Placental pericyte (primary cell): ENCODE results near the gene KRTAP22-2. TPM values are rescaled to one million over a fixed set of nuclear protein-coding genes. Genes with fewer than 3 reads are reported as not detected.

Source experiments
- small RNA-seq: library from RNA; depleted of rRNA; stranded (forward); fragments of <200 nt; gene quantifications from one replicate; pipeline ENCODE3, GENCODE V24; 2012; ENCODE audit warnings: low replicate concordance
- total RNA-seq: library from RNA; depleted of rRNA; stranded (reverse); fragments of >200 nt; gene quantifications from 2 replicates; pipeline ENCODE4 v1.2.3, GENCODE V29; 2012

The KRTAP22-2 gene
- not detected in 2 replicates for total RNA-seq

GRCh38 chr21:30590297-30590696, at the start of gene KRTAP22-2:
Gene KRTAP22-2, minus strand, starts transcription at chr21:30590397.

GRCh38 chr21:30634906-30635305, 44.7 kb upstream of the KRTAP22-2 start, which contains the start of gene KRTAP20-2:
Gene KRTAP20-2, plus strand, starts transcription at chr21:30635206. Its CDS starts 58 bp downstream, at chr21:30635264.

GRCh38 chr21:30620522-30620921, 30.3 kb upstream of the KRTAP22-2 start, which contains the start of gene KRTAP20-4:
Gene KRTAP20-4, plus strand, starts transcription at chr21:30620627.

GRCh38 chr21:30616125-30616524, 25.9 kb upstream of the KRTAP22-2 start, which contains the start of gene KRTAP20-1:
Gene KRTAP20-1, plus strand, starts transcription at chr21:30616425. Its CDS starts 30 bp downstream, at chr21:30616455.

GRCh38 chr21:30613836-30614235, 23.6 kb upstream of the KRTAP22-2 start, which contains the start of gene KRTAP6-1:
Gene KRTAP6-1, minus strand, starts transcription at chr21:30613930. Its CDS starts 26 bp downstream, at chr21:30613904.

GRCh38 chr21:30600787-30601186, 10.6 kb upstream of the KRTAP22-2 start, which contains the start of gene KRTAP22-1:
Gene KRTAP22-1, plus strand, starts transcription at chr21:30601087.

GRCh38 chr21:30598802-30599201, 8.6 kb upstream of the KRTAP22-2 start, which contains the start of gene KRTAP6-2:
Gene KRTAP6-2, minus strand, starts transcription at chr21:30598902. Its CDS starts 28 bp downstream, at chr21:30598874.

GRCh38 chr21:30592140-30592539, 1.9 kb upstream of the KRTAP22-2 start, which contains the start of gene KRTAP6-3:
Gene KRTAP6-3, plus strand, starts transcription at chr21:30592440. Its CDS starts 6 bp downstream, at chr21:30592446.

GRCh38 chr21:30561264-30561895, 28.8 kb downstream of the KRTAP22-2 start, which contains the start of gene KRTAP19-7:
Gene KRTAP19-7, minus strand, starts transcription at chr21:30561314. Its CDS starts 25 bp downstream, at chr21:30561289.

GRCh38 chr21:30541764-30542163, 48.4 kb downstream of the KRTAP22-2 start, which contains the start of gene KRTAP19-6:
Gene KRTAP19-6, minus strand, starts transcription at chr21:30541864. Its CDS starts 31 bp downstream, at chr21:30541833.

Small RNAs within 50 kb of the gene (small RNA-seq; reads per million reads assigned to genes)
- not detected for gene KRTAP20-1
- not detected for gene KRTAP20-4
- gene KRTAP22-1 = not detected
- gene KRTAP22-2 = not detected

Other genes with a start within 250 kb of the KRTAP22-2 start
- not detected in 2 replicates for gene KRTAP23-1, start 241.8 kb downstream of the KRTAP22-2 start, total RNA-seq
- not detected in 2 replicates for gene KRTAP13-2, start 218.1 kb downstream of the KRTAP22-2 start, total RNA-seq
- gene KRTAP13-1, start 194.4 kb downstream of the KRTAP22-2 start, total RNA-seq = not detected in 2 replicates
- not detected in 2 replicates for gene KRTAP13-3, start 164.5 kb downstream of the KRTAP22-2 start, total RNA-seq
- gene KRTAP13-4, start 160.2 kb downstream of the KRTAP22-2 start, total RNA-seq = not detected in 2 replicates
- not detected in 2 replicates for gene KRTAP15-1, start 150.1 kb downstream of the KRTAP22-2 start, total RNA-seq
- not detected in 2 replicates for gene KRTAP19-1, start 110.0 kb downstream of the KRTAP22-2 start, total RNA-seq
- not detected in 2 replicates for gene KRTAP19-2, start 103.0 kb downstream of the KRTAP22-2 start, total RNA-seq
- not detected in 2 replicates for gene KRTAP19-3, start 98.4 kb downstream of the KRTAP22-2 start, total RNA-seq
- not detected in 2 replicates for gene KRTAP19-4, start 93.2 kb downstream of the KRTAP22-2 start, total RNA-seq
- not detected in 2 replicates for gene KRTAP19-5, start 88.3 kb downstream of the KRTAP22-2 start, total RNA-seq
- not detected in 2 replicates for gene KRTAP19-6, start 48.5 kb downstream of the KRTAP22-2 start, total RNA-seq
- gene KRTAP19-7, start 29.1 kb downstream of the KRTAP22-2 start, total RNA-seq = not detected in 2 replicates
- gene KRTAP6-3, start 2.0 kb upstream of the KRTAP22-2 start, total RNA-seq = not detected in 2 replicates
- not detected in 2 replicates for gene KRTAP6-2, start 8.5 kb upstream of the KRTAP22-2 start, total RNA-seq
- not detected in 2 replicates for gene KRTAP22-1, start 10.7 kb upstream of the KRTAP22-2 start, total RNA-seq
- gene KRTAP6-1, start 23.5 kb upstream of the KRTAP22-2 start, total RNA-seq = not detected in 2 replicates
- gene KRTAP20-1, start 26.0 kb upstream of the KRTAP22-2 start, total RNA-seq = not detected in 2 replicates
- gene KRTAP20-4, start 30.2 kb upstream of the KRTAP22-2 start, total RNA-seq = not detected in 2 replicates
- not detected in 2 replicates for gene KRTAP20-2, start 44.8 kb upstream of the KRTAP22-2 start, total RNA-seq
- gene KRTAP20-3, start 52.5 kb upstream of the KRTAP22-2 start, total RNA-seq = not detected in 2 replicates
- not detected in 2 replicates for gene KRTAP21-3, start 128.4 kb upstream of the KRTAP22-2 start, total RNA-seq
- gene KRTAP21-2, start 156.9 kb upstream of the KRTAP22-2 start, total RNA-seq = not detected in 2 replicates
- not detected in 2 replicates for gene KRTAP21-1, start 165.0 kb upstream of the KRTAP22-2 start, total RNA-seq
- not detected in 2 replicates for gene KRTAP8-1, start 222.9 kb upstream of the KRTAP22-2 start, total RNA-seq
- gene KRTAP7-1, start 239.4 kb upstream of the KRTAP22-2 start, total RNA-seq = not detected in 2 replicates